ENCODE results near the gene RAB12.

RAB12 gene

DNA sequence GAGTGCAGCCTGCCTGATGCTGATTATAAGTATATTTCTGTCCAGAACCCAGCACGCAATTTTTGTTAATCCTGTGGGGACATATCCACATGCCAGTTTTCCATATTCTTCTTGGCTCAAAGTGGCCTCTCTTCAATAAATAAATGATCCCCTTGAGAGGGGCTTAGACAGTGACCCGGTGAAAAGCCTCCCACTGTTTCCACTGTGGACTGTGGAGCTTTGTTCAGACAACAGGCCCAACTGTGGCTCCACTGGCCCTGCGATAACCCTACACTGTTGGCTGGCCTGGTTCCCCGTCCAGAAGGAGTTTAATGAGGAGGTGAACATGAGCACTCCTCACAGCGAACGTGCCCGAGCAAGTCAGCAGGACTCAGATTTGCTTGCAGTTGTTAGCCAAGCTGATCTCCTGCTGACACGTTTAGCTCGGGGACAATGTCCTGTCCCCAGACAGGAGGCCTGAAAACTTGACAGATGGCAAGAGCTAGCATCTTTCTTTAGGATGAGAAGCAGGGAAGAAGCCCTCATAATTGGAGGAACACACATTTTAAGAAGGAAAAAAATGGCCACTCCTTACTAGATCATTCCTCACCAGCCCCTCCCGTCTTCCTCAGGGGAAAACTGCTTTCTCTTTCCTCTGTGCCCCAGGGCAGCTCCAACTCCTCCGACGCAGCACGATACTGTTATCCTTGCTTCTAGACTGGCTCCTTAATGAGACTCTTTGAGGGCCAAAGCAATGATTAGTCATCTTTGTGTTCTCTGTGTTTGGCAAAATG lies 76.1 kb downstream of the RAB12 start:
- DNase-seq (ENCODE audit: low spot score), result no peak

- DNase-seq (ENCODE audit: low spot score), result no peak
Measured at GRCh38 chr18:8685914-8686216, 76.6 kb downstream of the RAB12 start.

- no peak for DNase-seq (ENCODE audit: low spot score)
Measured at GRCh38 chr18:8686611-8687010, 77.4 kb downstream of the RAB12 start.

DNA sequence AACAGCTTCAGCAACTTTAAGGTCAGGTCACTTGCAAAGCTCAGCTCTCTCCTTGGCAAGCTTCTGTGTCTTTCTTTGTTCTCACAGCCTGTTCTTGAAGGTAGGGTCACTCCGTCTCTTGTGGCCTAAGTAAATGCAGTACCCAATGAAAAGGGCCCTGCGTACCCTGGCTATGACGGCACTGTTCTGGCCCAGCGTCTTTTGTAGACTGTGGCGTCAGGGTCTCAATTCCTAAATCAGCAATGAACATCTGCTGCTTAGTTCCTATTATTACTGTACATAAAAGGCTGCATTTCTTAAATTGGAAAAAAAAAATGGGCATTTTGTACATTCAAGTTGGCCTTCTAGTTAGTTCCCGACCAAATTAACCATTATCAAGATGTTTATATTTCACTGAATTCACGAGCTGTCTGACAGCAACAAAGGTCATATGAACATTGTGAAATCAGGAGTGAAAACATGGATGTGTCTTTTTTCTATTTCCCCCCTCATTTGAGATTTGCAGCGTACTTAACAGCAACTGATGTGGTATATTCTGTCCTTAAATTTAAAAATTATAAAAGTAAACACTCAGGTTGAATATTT lies 79.1 kb downstream of the RAB12 start:
- no peak for DNase-seq (ENCODE audit: low spot score)

- DNase-seq (ENCODE audit: low spot score), result no peak
Measured at GRCh38 chr18:8688816-8689215, 79.6 kb downstream of the RAB12 start.

Measured in SW480 (cell line).